HG03575 (cell line): ENCODE results near the gene MAGEA4.
"Not testable (repeated sequence)": the region's sequence is repeated elsewhere in the genome, so short reads cannot be mapped to it uniquely, and the experiment has no call there.

ENCODE experiments used
- ATAC-seq: cut with Tn5 transposase; IDR thresholded peaks from one replicate; pipeline ENCODE4 v1.9.1; 2021; ENCODE audit not compliant: unreplicated experiment, insufficient number of reproducible peaks, low FRiP score; ENCODE audit errors: extremely low read depth

Gene MAGEA4

DNA sequence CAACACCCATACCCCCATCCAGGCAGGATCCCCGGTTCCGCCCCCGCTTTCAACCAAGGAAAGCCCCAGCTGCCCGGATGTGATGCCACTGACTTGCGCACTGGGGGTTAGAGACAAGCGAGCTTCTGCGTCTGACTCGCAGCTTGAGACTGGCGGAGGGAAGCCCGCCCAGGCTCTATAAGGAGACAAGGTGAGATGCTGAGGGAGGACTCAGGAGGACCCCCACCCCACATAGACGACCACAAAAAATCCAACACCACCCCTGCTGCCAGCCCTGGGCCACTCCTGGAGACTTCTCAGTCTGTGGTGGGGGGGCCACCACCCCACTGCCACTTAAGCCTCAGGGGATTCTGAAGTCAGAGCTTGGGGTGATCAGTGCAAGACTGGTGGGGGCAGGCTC, at the start of gene MAGEA4:
MAGEA4 (plus strand) TSS at position 110 of the 400 bp plus-strand sequence. CDS start 10,776 bp downstream, outside the sequence.
- ATAC-seq: no peak

GRCh38 chrX:151870602-151871001, 42.1 kb upstream of the MAGEA4 start:
- ATAC-seq: no peak

GRCh38 chrX:151871244-151871643, 41.4 kb upstream of the MAGEA4 start:
- ATAC-seq: no peak

GRCh38 chrX:151873096-151873495, 39.6 kb upstream of the MAGEA4 start:
- no peak for ATAC-seq

- no peak for ATAC-seq
Observed at GRCh38 chrX:151875270-151876026, 37.2 kb upstream of the MAGEA4 start.

GRCh38 chrX:151878574-151878973, 34.1 kb upstream of the MAGEA4 start:
- ATAC-seq: no peak

DNA sequence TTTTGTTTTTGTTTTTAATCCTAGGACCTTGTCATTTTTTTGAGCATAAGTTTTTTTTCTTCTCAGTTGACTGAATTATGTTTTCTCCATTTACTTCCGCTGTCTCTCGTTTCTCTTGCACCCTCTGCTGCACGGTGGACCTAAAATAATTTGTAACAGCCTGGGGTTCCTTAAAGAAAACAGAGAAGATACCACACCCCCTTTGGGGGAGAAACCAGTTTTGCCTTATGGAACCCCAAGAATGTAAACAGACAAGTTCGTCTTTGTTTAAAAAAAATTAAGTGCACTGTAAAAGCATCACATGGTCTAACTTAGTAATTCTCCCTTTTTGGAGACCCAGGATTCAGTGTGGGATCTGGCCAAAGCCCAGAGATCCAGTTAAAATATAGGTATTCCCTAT, 32.8 kb upstream of the MAGEA4 start:
- no peak for ATAC-seq

DNA sequence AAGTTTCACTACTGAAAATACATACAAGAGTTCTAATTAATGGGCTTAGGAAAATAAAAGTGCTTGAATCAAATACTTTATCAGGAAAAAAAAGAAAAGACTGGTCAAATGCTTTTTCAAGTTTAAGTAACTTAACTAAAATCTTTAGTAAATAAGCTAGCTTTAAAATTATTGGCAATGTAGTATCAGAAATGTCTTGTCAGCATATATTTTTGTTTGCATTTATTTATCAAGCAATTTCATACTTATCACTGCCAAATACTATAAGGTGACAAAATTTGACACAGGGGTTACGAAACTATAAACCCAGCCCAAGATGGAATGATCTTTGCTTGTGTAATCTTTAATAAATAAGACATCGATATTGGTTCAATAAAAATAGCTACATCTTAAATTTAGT, 31.8 kb upstream of the MAGEA4 start:
- no peak for ATAC-seq

DNA sequence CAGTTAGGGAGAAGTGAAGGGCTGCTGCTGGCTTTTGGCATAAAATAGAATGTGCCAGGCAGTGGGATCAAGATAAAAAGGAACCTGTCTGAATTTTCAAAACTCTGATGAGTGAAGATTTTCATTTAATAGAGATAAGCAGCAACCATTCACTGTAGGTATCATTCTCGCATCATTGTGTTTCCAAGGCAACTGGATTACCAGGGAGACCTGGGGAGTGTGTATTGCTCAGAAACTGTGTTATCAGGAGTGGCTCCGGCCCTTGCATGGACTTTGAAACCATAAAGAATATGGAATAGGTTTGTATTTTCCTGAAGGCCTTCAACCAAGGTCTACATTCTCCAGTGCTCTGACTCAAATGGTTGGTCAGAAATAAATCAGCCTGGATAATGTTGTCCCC, 23.3 kb upstream of the MAGEA4 start:
- no peak for ATAC-seq

DNA sequence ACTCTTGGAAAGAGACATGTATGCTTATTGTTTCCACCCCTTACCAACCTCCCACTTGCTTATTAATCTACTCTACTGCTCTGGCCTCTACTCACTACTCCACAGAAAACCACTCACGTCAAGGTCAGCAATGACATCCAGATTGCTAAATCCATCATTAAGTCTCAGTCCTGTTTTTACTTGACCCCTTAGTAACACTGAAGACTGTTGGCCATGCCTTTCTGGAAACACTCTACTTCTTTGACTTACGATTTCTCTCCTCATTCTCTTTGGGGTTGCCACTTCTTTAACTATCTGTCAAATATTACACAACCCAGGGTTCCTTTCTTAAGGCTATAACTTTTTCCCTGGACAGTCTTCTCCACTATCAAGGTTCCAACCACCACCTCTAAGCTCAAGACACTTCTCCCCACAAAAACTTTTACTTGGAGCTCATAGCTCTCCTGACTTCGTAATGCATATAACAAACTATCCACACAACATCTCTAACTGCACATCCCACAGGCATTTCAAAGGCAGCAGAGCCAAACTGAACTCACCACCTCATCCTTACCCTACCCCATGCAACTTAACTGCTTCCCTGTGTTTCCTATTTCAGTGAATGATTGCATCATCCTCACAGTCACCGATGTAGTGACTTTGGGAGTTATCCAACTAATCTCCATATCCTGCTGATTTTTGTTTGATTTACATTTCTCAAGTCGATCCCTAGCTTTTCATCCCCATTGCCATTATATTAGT, 15.8 kb upstream of the MAGEA4 start:
- ATAC-seq: no peak

DNA sequence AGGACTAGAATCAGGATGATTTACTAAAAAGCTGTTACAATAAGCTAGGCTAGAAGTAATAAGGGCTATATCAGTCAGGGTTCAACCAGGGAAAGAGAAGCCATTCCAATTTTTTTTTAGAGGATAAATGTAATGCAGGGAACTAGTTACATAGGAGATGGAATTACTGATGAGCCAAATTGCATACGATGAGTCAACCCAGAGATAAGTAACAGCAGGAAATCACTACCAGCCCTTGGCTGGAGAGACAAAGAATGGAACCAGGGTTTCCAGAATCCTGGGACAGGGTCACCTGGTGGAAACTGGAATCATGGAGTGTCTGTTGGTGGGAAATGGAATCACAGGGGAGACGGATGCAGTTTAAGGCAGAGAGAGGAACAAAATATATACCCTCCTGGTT, 13.1 kb upstream of the MAGEA4 start:
- ATAC-seq: no peak

DNA sequence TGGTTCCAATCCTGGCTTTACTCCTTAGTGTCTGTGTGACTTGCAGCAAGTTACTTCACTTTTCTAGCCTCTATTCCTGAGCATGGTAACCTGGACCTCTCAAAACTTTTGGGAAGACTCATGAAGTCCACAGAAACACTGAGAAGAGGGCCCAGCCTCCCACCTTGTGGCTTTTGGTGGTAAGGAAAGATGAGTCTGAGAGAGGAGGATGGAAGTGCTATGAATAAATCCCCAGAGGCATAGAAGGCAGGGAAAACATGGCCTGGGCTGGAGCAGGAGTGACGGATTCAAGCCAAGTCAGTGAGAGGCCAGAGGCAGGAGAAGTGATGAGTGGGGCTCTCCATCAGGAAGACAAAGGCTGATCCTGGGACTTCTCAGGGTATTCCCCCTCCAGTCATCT, 10.9 kb upstream of the MAGEA4 start:
- ATAC-seq: no peak

DNA sequence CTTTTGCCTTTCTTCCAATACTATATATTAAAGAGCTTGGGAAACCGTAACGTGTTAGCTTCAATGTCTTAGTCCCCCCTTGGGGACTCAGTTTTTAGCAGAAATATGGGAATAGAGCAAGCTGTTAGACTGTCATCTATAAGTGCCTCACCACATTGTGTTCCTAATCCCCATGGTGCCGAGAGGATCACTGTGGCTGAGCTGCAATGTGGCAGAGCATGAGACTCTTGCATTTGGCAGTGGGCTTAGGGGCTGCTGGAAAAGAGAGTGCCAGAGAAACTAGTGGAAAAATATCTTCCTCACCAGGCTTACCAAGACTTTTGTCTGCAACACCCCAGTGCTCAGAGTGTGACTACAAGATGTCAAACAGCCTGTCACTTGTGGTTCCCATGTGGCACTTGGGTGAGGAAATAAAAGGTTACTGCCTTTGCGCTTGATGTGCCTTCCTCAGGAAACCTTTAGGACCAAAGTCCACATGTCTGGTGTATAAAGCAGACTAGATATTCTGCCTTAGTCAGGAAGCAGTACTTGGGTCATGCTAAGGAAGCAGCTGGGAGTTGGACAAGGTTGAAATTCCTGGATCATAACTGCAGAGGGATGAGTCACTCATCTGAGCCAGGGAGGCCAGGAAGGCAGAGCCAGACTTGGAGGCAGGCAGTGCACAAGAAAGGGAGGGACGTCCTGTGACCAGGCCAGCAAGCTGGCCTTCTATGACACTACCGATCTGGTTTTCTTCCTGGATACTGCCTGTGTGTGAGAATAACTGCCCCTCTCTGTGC, 9.7 kb upstream of the MAGEA4 start:
- no peak for ATAC-seq

GRCh38 chrX:151904989-151905388, 7.7 kb upstream of the MAGEA4 start:
- no peak for ATAC-seq

DNA sequence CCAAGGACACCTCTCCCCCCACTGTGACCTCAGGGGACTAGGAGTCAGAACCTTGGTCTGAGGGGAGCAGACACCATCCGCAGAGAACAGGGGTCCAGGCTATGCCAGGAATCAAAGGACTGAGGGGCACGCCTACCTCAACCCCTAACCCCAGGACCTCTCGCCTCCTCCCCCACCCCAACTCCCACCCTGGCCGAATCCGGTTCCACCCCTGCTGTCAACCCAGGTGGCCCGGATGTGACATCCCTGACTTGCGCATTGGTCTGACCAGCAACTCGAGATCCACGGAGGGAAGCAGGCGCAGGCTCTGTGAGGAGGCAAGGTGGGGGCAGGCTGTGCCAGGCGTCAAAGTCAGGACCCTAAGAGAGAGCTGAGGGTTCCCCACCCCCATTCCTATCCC, 468 bp upstream of the MAGEA4 start:
- ATAC-seq: no peak

DNA sequence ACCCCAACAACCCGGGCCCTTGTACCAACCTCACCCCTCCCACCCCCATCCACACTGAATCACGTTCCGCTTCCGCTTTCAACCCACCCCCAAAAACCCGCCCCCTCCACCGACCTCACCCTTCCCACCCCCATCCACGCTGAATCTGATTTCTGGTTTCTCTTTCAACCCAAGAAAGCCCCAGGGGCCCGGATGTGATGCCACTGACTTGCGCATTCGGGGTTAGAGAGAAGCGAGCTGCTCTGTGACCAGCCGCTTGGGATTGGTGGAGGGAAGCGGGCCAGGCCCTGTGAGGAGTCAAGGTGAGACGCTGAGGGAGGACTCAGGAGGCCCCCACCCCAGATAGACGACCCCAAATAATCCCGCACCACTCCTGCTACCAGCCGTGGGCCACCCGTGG, 6.0 kb downstream of the MAGEA4 start:
- ATAC-seq: not testable (repeated sequence)

DNA sequence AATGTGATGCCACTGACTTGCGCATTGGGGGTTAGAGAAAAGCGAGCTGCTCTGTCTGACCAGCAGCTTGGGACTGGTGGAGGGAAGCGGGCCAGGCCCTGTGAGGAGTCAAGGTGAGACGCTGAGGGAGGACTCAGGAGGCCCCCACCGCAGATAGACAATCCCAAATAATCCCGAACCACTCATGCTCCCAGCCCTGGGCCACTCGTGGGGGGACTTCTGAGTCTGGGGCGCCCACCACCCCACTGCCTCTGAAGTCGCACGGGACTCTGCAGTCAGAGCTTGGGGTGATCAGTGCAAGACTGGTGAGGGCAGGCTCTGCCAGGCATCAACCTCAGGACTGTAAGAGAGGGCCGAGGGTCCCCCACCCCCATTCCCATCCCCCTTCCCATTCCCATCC, 6.9 kb downstream of the MAGEA4 start:
- ATAC-seq: no peak

DNA sequence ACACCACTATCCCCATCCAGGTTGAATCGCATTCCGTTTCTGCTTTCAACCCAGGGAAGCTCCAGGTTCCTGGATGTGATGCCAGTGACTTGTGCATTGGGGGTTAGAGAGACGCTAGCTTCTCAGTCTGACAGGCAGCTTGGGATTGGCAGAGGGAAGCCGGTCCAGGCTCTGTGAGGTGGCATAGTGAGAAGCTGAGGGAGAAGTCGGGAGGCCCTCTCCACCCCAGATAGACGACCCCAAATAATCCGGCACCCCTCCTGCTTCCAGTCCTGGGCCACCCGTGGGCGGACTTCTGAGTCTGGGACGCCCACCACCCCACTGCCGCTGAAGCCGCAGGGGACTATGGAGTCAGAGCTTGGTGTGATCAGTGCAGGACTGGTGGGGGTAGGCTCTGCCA, 7.4 kb downstream of the MAGEA4 start:
- no peak for ATAC-seq

DNA sequence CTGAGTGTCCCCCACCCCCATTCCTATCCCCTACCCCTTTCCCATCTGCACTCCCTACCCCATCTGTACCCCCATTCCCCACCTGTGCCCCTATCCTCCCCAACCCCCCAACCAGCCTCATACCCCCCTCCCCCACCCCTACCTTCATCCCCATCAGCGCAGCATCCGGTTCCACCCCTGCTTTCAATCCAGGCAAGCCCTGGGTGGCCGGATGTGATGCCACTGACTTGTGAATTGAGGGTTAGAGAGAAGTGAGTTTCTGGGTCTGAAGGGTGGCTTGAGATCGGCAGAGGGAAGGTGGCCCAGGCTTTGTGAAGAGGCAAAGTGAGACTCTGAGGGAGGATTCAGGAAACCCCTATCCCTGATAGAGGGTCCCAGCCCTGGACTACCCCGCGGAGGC, 7.8 kb downstream of the MAGEA4 start:
- no peak for ATAC-seq

- ATAC-seq: no peak
Observed at GRCh38 chrX:151921292-151921691, 8.6 kb downstream of the MAGEA4 start.
